ENCODE data around the gene THAP11. TPM values are rescaled to one million over a fixed set of nuclear protein-coding genes. Genes with fewer than 3 reads are reported as not detected.

THAP11 gene
- 27.1 and 51.8 TPM in 2 replicates for total RNA-seq

DNA sequence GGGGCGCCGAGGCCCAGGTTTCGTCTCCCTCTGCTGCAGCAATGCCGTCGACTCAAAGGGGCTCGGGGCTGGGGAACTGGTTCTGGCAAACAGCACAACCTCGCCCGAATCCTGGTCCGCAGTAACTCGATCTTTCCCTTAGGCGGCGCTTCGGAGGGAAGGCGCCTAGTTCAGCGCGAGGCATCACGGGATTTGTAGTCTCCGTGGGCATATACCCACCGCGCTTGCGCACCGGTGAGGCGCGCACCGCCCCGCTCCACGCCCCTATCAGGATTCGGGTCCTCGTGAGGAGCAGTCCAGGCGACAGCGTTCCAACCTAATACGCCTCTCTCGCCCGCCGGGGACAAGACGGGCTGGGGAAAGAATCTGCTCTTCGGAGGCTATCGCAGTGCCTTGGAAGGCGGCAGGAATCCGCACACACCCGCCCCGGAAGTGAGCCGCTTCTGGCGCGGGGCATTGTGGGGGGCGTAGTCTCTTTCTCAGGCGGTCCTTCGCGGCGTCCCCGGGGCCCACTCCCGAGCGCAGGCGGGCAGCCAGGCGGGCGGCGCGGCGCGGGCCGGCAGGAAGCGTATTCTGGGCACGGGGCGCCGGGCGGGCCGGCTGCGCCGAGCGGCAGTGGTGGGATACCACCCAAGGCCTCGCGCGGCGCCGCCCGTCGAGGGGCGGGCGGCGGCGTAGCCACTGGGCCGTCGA, at the start of gene THAP11:
TSS of gene THAP11 (plus strand) at position 505 of the 693 bp plus-strand sequence. CDS start 235 bp downstream, outside the sequence.

DNA sequence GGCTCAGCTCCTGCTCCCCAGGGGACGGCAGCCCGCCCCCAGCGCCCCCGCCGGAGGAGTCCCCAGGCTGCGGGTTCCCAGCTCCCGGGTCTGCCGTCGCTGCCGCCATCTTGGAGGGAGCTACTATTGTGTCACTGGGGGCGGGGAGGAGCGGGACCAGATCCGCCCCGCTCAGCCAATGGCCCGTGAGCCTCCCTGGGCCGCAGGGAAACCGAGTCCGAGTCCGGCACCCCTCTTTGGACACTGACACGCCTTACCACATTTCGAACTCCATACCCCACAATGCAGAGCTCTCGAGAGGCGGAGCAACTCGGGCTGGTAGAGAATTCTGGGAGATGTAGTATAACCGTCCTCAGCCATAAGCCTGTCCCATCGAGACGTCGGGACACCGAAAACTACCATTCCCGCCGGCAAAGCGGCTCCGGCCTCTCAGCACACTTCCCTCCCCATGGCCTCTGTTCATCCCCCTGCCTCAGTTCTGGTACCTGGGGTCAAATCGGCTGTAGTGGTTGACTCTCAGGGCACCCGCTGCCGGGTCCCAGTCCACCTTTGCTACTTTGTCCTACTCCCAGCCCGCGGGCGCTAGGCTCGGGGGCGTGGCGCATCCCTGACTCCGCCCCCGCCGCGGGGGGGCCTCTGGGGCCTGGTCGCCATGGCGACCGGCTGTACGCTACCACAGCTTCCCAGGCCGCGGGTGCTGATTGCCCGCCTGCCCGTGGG, 35.5 kb upstream of the THAP11 start, which contains the start of the genes RANBP10 and TSNAXIP1:
TSS of gene RANBP10 (minus strand) at position 133 of the 720 bp plus-strand sequence. CDS start at position 109, 24 bp downstream.
TSS of gene TSNAXIP1 (plus strand) at position 462 of the 720 bp plus-strand sequence. CDS start 261 bp downstream, outside the sequence.

DNA sequence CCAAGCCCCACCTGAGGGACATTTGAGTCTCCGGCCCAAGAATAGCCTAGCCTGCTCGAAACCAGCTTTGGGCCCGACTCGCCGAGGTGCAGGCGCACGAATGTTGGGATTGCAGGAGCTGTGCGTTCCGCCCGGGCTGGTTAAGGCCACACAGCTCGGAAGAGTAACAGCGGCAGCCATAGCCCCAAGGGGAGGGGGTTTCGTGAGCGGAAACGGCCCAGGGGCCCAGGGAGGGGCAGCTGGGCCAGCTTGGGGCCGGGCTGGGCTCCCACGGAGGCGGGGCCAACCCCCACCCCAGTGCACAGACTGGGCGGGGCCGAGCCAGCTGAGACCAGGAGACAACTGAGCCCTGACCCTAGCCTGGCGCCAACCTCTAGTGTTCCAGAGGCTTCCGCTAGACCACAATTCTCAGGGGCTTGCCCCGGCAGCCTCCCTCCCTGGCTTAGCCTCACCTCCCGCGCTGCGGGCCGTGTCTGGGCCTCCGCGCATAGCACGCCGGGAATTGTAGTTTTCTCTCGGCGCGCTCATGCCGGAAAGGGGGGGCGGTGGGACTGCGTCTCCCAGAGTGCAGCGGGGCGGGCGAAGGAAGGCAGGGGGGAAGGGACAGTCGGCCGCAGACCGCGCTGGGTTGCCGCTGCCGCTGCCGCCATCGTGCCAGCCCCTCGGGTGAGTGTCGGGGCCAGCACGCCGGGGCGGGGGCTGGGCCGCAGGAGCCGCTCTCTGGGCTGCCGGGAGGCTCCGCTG, 4.4 kb downstream of the THAP11 start, which contains the start of gene NUTF2:
TSS of gene NUTF2 (plus strand) at position 614 of the 744 bp plus-strand sequence. CDS start 18,198 bp downstream, outside the sequence.

DNA sequence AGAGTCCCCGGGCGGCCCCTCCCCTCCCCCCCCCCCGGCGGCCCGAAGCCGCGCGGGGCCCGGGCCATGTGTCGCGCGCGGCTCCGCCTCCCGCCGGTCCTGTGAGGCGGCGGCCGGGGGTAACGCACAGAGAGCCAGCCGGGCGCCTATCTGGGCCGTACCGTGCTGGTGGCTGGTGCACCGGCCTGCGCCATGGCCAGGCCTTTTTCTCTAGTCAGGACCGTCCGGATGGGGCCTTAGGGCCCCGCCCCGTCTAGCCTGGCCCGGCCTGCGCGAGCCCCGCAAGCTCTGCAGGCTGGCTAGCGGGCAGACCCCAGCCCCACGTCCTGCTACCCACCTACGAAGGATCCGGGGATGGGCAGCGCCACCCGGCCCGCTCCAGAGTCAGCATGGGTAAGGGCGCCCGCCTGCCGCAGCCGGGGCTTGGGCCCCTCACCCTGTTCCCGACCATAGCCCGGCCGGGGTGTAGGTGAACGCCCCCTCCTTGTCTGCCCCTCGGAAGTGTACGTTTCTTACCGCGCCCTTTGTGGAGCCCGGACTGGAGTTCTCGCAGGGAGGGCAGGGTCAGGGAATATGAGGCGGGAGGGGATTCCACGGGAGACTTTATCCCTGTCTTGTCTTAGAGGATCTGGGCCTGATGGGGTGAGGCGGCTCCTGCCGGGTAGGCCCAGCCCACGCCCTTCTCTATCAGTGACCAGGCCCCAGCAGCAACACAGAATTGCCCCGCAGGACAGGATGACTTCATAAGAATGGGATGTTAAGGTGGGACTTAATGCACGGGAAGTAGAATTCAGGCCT, 5.1 kb downstream of the THAP11 start, which contains the start of gene CENPT:
TSS of gene CENPT (minus strand) at position 630 of the 798 bp plus-strand sequence. CDS start 13,834 bp downstream, outside the sequence.

DNA sequence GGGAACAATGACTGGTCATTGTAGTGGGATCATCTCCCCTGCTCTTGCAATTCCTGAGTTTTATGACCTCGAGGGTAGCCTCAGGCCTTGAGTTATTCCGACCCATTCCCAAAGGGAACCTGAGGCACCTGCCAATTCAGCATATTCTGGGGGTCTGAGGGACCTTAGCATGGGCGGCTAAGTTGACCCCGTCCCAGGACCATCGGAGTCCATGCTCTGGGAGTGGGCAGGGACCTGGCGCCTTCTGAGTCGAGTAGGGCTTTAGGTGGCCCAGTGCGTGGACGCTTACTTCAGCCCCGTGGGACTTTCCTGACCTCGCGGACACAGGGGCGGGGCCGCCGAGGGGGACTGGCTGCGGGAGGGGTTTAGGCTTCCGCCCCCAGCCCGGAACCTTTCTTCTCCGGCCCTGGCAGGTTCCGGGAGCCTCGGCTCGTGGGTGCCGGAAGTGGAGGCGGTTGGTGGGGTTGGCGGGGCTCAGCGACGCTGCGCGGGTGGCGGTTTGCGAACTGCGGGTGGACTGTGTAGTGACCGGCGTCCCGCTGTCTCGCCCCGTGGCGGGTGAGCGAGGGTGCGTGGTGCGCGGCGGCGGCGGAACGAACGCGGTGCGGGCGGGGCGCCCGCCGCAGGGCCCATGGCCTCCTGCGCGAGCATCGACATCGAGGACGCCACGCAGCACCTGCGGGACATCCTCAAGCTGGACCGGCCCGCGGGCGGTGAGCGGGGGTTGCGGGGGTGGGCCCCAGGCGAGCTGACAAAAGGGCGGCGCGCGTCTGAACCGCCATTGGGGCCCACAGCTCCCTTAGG, 30.7 kb downstream of the THAP11 start, which contains the start of gene EDC4:
TSS of gene EDC4 (plus strand) at position 422 of the 804 bp plus-strand sequence. CDS start at position 632, 210 bp downstream.

DNA sequence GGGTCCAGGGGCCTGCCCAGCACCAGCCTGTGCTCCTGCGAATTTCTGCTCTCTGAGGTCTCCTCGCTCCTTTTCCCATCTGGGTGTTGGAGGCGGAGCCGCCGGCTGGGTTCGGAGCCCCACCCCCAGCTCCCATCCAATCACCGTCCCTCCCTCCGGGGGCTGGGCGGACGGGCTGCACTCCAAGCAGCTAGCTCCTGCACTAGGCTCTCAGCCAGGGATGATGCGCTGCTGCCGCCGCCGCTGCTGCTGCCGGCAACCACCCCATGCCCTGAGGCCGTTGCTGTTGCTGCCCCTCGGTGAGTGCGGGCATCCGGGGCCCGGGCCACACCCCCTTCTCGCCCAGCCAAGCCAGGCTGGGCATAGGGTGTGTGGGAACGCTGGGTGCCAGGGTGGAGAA, 42.6 kb downstream of the THAP11 start, which contains the start of gene NRN1L:
TSS of gene NRN1L (plus strand) at position 202 of the 400 bp plus-strand sequence. CDS start at position 221, 19 bp downstream.

DNA sequence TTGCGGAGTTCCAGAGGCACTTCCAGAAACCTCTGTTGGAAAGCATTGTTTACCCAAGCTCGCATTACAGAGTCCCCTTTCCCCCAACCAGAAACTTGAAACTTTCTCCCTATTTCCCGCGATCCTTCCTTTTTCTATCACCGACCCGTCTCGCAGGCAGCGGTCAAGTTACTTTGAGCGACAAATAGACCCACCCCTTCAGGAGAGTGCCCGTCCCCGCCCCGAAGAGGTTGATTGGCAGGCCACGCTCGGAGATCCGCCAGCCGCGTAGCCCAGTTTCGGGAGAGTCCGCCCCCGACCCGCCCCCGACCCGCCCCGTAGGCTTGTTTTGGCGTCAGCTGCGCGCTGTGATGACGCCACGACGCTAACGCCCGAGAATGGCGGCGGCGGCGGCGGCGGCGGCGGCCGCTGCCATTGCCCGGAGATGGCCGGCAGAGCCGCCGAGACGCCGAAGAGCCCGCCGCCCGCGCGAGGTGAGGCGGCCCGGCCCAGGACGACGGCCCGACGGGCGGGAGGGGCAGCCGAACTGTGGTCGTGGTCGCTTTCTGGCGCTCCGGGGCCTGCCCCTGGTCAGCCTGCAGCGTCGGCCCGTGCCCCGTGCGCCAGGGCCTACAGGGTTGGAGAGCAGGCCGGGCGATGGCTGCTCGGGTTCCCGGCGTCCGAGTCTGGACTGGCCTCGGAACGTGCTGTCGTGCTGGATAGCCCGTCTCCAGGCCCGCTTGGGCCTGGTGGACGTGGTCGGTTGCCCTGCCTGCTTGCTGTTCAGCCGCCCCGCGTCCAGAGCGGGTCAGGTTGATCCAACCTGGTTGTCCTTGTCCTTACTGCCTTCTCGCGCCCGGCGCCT, 51.0 kb downstream of the THAP11 start, which contains the start of gene PSKH1:
TSS of gene PSKH1 (plus strand) at position 356 of the 844 bp plus-strand sequence. CDS start 15,496 bp downstream, outside the sequence.

Other genes with a start within 250 kb of the THAP11 start
- 0.09 and 0.32 TPM in 2 replicates for gene CARMIL2, start 197.2 kb upstream of the THAP11 start, total RNA-seq
- 9.9 and 10.6 TPM in 2 replicates for gene ACD, start 182.1 kb upstream of the THAP11 start, total RNA-seq
- 0.47 and 0.86 TPM in 2 replicates for gene PARD6A, start 181.4 kb upstream of the THAP11 start, total RNA-seq
- 12.6 and 20.5 TPM in 2 replicates for gene ENKD1, start 175.6 kb upstream of the THAP11 start, total RNA-seq
- 3.3 and 3.9 TPM in 2 replicates for gene C16orf86, start 175.5 kb upstream of the THAP11 start, total RNA-seq
- gene GFOD2, start 123.0 kb upstream of the THAP11 start, total RNA-seq = 12.9 and 16.7 TPM in 2 replicates
- gene RANBP10, start 35.8 kb upstream of the THAP11 start, total RNA-seq = 2.5 and 4.5 TPM in 2 replicates
- 0.95 and 1.5 TPM in 2 replicates for gene TSNAXIP1, start 35.4 kb upstream of the THAP11 start, total RNA-seq
- 72.5 and 88.2 TPM in 2 replicates for gene NUTF2, start 4.6 kb downstream of the THAP11 start, total RNA-seq
- gene CENPT, start 5.4 kb downstream of the THAP11 start, total RNA-seq = 21.2 and 22.5 TPM in 2 replicates
- 46.3 and 54.4 TPM in 2 replicates for gene EDC4, start 30.7 kb downstream of the THAP11 start, total RNA-seq
- 0.16 TPM in 1 of 2 replicates, not detected in the other for gene NRN1L, start 42.6 kb downstream of the THAP11 start, total RNA-seq
- 13.4 and 21.7 TPM in 2 replicates for gene PSKH1, start 50.9 kb downstream of the THAP11 start, total RNA-seq
- 0.63 and 2.3 TPM in 2 replicates for gene CTRL, start 89.5 kb downstream of the THAP11 start, total RNA-seq
- gene PSMB10, start 94.5 kb downstream of the THAP11 start, total RNA-seq = 103 and 111 TPM in 2 replicates
- gene LCAT, start 101.8 kb downstream of the THAP11 start, total RNA-seq = 5.2 and 6.5 TPM in 2 replicates
- gene SLC12A4, start 126.3 kb downstream of the THAP11 start, total RNA-seq = 91.3 and 134 TPM in 2 replicates
- not detected in 2 replicates for gene DPEP3, start 138.2 kb downstream of the THAP11 start, total RNA-seq
- not detected in 2 replicates for gene DPEP2, start 157.2 kb downstream of the THAP11 start, total RNA-seq
- not detected in 2 replicates for gene DPEP2NB, start 173.6 kb downstream of the THAP11 start, total RNA-seq
- gene DDX28, start 180.9 kb downstream of the THAP11 start, total RNA-seq = 8.5 and 9.1 TPM in 2 replicates
- 12.3 and 13.4 TPM in 2 replicates for gene DUS2, start 181.0 kb downstream of the THAP11 start, total RNA-seq
- 5.0 and 6.0 TPM in 2 replicates for gene NFATC3, start 243.1 kb downstream of the THAP11 start, total RNA-seq

All from bronchial smooth muscle cell (primary cell).